Measurements from ENCODE around the gene ODC1.

The ODC1 gene

GRCh38 chr2:10435820-10436204, 12.3 kb downstream of the ODC1 start:
- TF ChIP-seq, protein P1, sequence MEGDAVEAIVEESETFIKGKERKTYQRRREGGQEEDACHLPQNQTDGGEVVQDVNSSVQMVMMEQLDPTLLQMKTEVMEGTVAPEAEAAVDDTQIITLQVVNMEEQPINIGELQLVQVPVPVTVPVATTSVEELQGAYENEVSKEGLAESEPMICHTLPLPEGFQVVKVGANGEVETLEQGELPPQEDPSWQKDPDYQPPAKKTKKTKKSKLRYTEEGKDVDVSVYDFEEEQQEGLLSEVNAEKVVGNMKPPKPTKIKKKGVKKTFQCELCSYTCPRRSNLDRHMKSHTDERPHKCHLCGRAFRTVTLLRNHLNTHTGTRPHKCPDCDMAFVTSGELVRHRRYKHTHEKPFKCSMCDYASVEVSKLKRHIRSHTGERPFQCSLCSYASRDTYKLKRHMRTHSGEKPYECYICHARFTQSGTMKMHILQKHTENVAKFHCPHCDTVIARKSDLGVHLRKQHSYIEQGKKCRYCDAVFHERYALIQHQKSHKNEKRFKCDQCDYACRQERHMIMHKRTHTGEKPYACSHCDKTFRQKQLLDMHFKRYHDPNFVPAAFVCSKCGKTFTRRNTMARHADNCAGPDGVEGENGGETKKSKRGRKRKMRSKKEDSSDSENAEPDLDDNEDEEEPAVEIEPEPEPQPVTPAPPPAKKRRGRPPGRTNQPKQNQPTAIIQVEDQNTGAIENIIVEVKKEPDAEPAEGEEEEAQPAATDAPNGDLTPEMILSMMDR (IDR thresholded peaks at IDR 0.05; ENCODE audit: low read depth, low read length): no peak
- TF ChIP-seq MYC (IDR thresholded peaks at IDR 0.05; ENCODE audit: low read depth, low read length): no peak
- no peak for TF ChIP-seq POLR2A (IDR thresholded peaks at IDR 0.05; ENCODE audit: extremely low read depth, insufficient read length)
- no peak for TF ChIP-seq MAX (IDR thresholded peaks at IDR 0.05; ENCODE audit: low read depth, low read length)
- no peak for DNase-seq (ENCODE audit: low read depth)
- no peak overlapping the region for H3K4me3 ChIP-seq (ENCODE audit: low read depth, low read length)

DNA sequence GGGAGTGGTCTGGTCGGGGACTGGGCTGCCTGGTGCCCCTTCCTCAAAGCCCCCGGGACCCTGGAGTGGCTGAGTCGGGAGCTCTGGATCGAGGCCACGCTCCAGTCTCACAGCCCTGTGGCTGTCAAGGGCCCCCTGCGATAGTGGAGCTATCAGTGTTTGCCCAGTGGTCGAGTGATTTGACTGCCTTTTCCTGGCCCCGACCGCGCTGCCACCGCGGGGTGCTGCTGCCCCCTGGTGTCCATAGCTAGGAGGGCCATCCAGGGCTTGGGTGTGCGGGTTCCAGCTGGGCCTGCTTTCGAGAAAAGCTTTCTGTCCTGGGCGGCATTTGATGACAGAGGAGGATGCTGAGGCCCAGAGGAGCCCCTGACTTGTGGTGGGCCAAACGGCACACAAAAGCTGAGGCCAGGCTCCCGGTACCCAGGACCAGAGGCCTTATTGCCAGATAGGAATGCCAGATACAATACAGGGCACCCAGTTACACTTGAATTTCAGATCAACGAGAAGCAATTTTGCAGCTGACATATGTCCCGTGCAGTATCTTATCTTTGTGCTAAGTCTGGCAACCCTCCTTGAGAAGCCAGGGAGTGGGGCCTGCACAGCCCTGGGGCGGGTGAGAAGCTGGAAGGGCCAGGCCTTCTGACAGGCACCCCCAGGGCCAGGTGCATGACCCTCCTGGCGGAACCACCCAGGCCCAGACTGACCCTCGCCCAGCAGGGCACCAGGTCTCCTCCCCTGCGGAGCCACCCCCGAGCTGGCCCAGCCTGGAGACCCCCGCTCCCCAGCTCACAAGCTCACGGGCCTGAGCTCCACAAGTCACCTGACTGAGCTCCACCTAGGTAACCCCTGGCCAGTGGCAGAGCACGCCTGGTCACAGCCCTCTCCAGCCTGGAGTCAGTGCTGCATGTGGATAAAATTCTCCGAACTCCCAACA, 13.0 kb downstream of the ODC1 start:
- H3K4me3 ChIP-seq (ENCODE audit: low read depth, low read length): no peak overlapping the region
- DNase-seq (ENCODE audit: low read depth): peak; percentile 88
- TF ChIP-seq MYC (IDR thresholded peaks at IDR 0.05; ENCODE audit: low read depth, low read length): peak; percentile 53
- TF ChIP-seq, protein P1 (IDR thresholded peaks at IDR 0.05; ENCODE audit: low read depth, low read length): peak; percentile 97
- TF ChIP-seq MAX (IDR thresholded peaks at IDR 0.05; ENCODE audit: low read depth, low read length): peak; percentile 60
- TF ChIP-seq POLR2A (IDR thresholded peaks at IDR 0.05; ENCODE audit: extremely low read depth, insufficient read length): no peak

DNA sequence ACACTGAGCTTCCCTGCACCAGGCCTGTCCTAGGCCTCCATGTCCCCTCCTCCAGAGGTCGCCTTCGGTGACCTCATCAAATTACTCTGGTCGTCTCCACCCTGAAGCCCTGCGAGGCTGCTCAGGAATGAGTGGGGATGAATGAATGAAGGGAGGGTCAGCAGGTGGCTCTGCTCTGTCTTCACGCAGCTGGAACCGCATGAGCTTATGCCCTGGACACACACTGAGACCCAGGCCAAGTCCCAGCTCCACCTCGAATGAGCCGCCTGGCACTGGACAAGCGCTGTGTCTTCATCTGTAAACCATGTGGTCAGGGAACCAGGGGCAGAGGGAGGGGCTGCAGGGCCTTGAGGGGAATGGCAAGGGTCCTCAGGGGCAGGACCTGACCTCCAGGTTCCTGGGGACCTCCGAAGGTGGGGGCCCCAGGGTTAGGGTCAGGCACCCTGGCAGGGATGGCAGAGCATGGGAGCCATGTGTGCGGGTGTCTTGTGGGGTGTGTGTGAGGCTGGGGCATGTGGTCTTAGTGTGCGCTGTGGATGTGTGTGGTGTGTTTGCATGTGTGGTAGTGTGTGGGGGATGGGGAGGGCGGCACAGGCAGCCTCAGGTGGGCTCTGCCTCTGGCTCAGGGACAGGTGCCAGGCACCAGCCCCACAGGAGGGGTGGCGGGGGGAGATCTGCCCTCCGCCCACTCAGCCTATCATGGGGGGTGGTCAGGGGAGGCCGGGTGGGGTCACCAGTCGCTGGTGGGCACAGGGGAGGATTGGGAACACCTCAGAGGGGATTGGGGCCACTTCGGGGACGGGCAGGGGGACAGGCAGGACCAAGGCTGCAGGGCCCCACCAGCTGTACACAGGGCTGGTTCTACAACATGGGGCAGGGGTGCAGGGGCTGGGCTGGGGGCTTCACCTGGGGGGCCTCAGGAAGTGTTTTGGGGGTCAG, 13.9 kb downstream of the ODC1 start:
- H3K4me3 ChIP-seq (ENCODE audit: low read depth, low read length): no peak overlapping the region
- DNase-seq (ENCODE audit: low read depth): peak; percentile 19
- no peak for TF ChIP-seq MAX (IDR thresholded peaks at IDR 0.05; ENCODE audit: low read depth, low read length)
- no peak for TF ChIP-seq MYC (IDR thresholded peaks at IDR 0.05; ENCODE audit: low read depth, low read length)
- TF ChIP-seq, protein P1 (IDR thresholded peaks at IDR 0.05; ENCODE audit: low read depth, low read length): no peak
- TF ChIP-seq POLR2A (IDR thresholded peaks at IDR 0.05; ENCODE audit: extremely low read depth, insufficient read length): no peak

GRCh38 chr2:10433264-10433946, 14.7 kb downstream of the ODC1 start:
- TF ChIP-seq MYC (IDR thresholded peaks at IDR 0.05; ENCODE audit: low read depth, low read length): no peak
- TF ChIP-seq, protein P1 (IDR thresholded peaks at IDR 0.05; ENCODE audit: low read depth, low read length): no peak
- no peak for DNase-seq (ENCODE audit: low read depth)
- H3K4me3 ChIP-seq (ENCODE audit: low read depth, low read length): no peak overlapping the region

GRCh38 chr2:10432311-10433181, 15.6 kb downstream of the ODC1 start:
- no peak overlapping the region for H3K4me3 ChIP-seq (ENCODE audit: low read depth, low read length)
- no peak for TF ChIP-seq MYC (IDR thresholded peaks at IDR 0.05; ENCODE audit: low read depth, low read length)
- peak; percentile 63 for DNase-seq (ENCODE audit: low read depth)

All from NB4 (cell line).